CD4-positive, alpha-beta T cell (primary cell): Measurements from ENCODE around the gene FAM221B. TPM values are rescaled to one million over a fixed set of nuclear protein-coding genes. Genes with fewer than 3 reads are reported as not detected.

ENCODE experiments used
- ATAC-seq: fragments of 200-7000 bp; cut with Tn5 transposase; one replicate; pipeline ENCODE4 v1.10.0; 2022; ENCODE audit warnings: mild to moderate bottlenecking; ENCODE audit not compliant: poor library complexity
- CTCF ChIA-PET: fragments of 350-600 bp; sonication (Branson Sonifier 250); formaldehyde crosslinking; loops from one replicate; lab custom pipeline; 2021; ENCODE audit warnings: antibody characterized with exemption, inconsistent platforms; lab: Charles Lee
- POLR2A ChIA-PET: fragments of 350-600 bp; sonication (Branson Sonifier 250); formaldehyde crosslinking; loops from one replicate; lab custom pipeline; 2021; ENCODE audit warnings: antibody characterized with exemption, inconsistent platforms; lab: Charles Lee
- DNase-seq, 14 experiments: peaks; one replicate each; pipeline ENCODE4 v3.0.0-alpha.2; 2013 to 2020; ENCODE audit warnings: mixed read lengths in 2 of 14
- H3K27ac ChIP-seq, 2 donors: one replicate each; pipeline versions ENCODE4 v1.5.1 to v1.7.0; 2013; ENCODE audit warnings: low read length in 2 of 2, low read depth in 1 of 2, mild to moderate bottlenecking in 1 of 2
- H3K27me3 ChIP-seq, 2 experiments: 1 replicate in 1 of 2; 2 replicates in 1 of 2; pipeline versions ENCODE4 v1.6.1 to v1.7.0; 2013; ENCODE audit warnings: low read length in 2 of 2, control low read depth in 1 of 2, mild to moderate bottlenecking in 1 of 2, moderate library complexity in 1 of 2; ENCODE audit not compliant: insufficient read depth in 2 of 2, control insufficient read depth in 1 of 2
- H3K36me3 ChIP-seq: one replicate; pipeline ENCODE4 v1.6.1; 2013; ENCODE audit warnings: low read length, control low read depth; ENCODE audit not compliant: insufficient read depth
- H3K4me1 ChIP-seq: one replicate; pipeline ENCODE4 v1.6.1; 2013; ENCODE audit warnings: low read length, control low read depth; ENCODE audit not compliant: insufficient read depth
- H3K4me3 ChIP-seq: one replicate; pipeline ENCODE4 v1.5.1; 2013; ENCODE audit warnings: mild to moderate bottlenecking, low read length, moderate library complexity
- H3K9me3 ChIP-seq, 2 experiments: 1 replicate in 1 of 2; 2 replicates in 1 of 2; pipeline versions ENCODE4 v1.6.1 to v1.7.0; 2013; ENCODE audit warnings: low read length in 2 of 2, mild to moderate bottlenecking in 2 of 2, control low read depth in 1 of 2, moderate library complexity in 1 of 2; ENCODE audit not compliant: control insufficient read depth in 1 of 2, insufficient read depth in 1 of 2
- H3K27ac Mint-ChIP-seq: one replicate; pipeline ENCODE4 v1.8.0; 2020; ENCODE audit warnings: mixed read lengths
- H3K27me3 Mint-ChIP-seq: one replicate; pipeline ENCODE4 v1.8.0; 2021; ENCODE audit warnings: mixed read lengths
- H3K36me3 Mint-ChIP-seq: one replicate; pipeline ENCODE4 v1.8.0; 2021; ENCODE audit warnings: low read depth, mixed read lengths
- H3K4me1 Mint-ChIP-seq: one replicate; pipeline ENCODE4 v1.8.0; 2021; ENCODE audit warnings: low read depth, mixed read lengths
- H3K4me3 Mint-ChIP-seq: one replicate; pipeline ENCODE4 v1.8.0; 2020; ENCODE audit warnings: mild to moderate bottlenecking, mixed read lengths
- H3K9me3 Mint-ChIP-seq: one replicate; pipeline ENCODE4 v1.8.0; 2020; ENCODE audit warnings: mixed read lengths
- intact Hi-C, 2 experiments: fragments of 100-400 bp; cut with DNase I in 1 of 2; cut with micrococcal nuclease in 1 of 2; formaldehyde crosslinking; loops; one replicate each; pipeline versions ENCODE4 v1.15.1 to v1.9.0; 2023 to 2025; cut with DNase I, micrococcal nuclease
- polyA plus RNA-seq, 2 donors: library from polyadenylated mRNA; unstranded; fragments of 120-200 nt; gene quantifications; one replicate each; pipeline ENCODE4 v1.2.1, GENCODE V29; 2013
- total RNA-seq, 174 experiments: library from RNA in 2 of 174; stranded (reverse) in 2 of 174; gene quantifications; one replicate each; pipeline ENCODE4 v1.2.3 and lab custom pipeline; 2021 to 2026
- TF ChIP-seq, protein P1 (sequence below): fragments of 200-600 bp; IDR thresholded peaks from one replicate; pipeline ENCODE4 v1.8.0; 2022; ENCODE audit warnings: antibody characterized with exemption, mild to moderate bottlenecking

FAM221B gene
- total RNA-seq (not detected), total RNA-seq (lab: John Stamatoyannopoulos, UW) (0 to 0.58 (median 0) reads per million in 172 experiments)
- 0.06 TPM for polyA plus RNA-seq (2013, experiment 1 of 2)
- 0.03 TPM for polyA plus RNA-seq (2013, experiment 2 of 2)

DNA sequence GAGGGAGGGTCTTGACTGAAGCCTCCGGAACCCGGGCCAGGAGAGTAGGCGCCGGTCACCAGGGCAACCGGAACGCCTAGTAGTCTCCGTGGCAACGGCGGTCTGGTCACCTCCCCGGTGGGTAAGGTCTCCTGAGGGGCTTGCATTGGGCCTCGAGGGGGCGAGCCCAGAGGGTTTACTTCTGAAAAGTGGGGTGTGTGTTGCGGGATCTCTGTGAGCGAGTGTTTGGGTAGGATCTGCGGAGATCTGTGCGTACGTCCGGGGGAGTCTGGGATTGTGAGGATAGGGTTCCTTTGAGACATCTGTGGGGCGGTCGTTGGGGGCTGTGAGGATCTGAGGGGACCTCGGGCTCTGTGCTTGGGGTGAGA lies at the start of gene FAM221B:
Gene FAM221B (minus strand): TSS at position 17 of the 368 bp plus-strand sequence. CDS start 2,571 bp downstream, outside the sequence.
- intact Hi-C loops: loop anchor here (1.0 to 5.0 kb wide), 6 partner anchors 13 to 221 kb away; partner anchors contain the start of genes CCDC107 (in 1 of the 2), HINT2 (in 1 of the 2), RMRP (in 1 of the 2) and SPAG8 (in 1 of the 2)
- Histone ChIP-seq H3K4me3 (peak within 1 kb of the TSS; percentile 92), H3K27ac (peak within 1 kb of the TSS; percentile 44 to 47), H3K27me3 (no peaks in the 10 kb centered on the region), H3K9me3 (no peaks in the 10 kb centered on the region), H3K4me1 (peaks cover 32% of the 10 kb centered on the region), H3K36me3 (no peaks in the 10 kb centered on the region)
- POLR2A ChIA-PET: interaction anchor here (1.0 to 1.8 kb wide), 4 partner anchors 11 to 17 kb away, joined by 3 to 14 read pairs (median 6); partner anchors contain the start of genes HINT2 and SPAG8
- Mint-ChIP-seq H3K27me3 (no peaks in the 10 kb centered on the region), H3K27ac (peak within 1 kb of the TSS; percentile 83), H3K4me3 (peak within 1 kb of the TSS; percentile 97), H3K4me1 (peaks cover 39% of the 10 kb centered on the region), H3K36me3 (no peaks in the 10 kb centered on the region), H3K9me3 (no peaks in the 10 kb centered on the region)
- CTCF ChIA-PET: interaction anchor here (1.0 to 1.8 kb wide), 3 partner anchors 38 to 182 kb away, joined by 3 to 7 read pairs (median 5); no protein-coding TSS in a partner anchor
- TF ChIP-seq, protein P1, sequence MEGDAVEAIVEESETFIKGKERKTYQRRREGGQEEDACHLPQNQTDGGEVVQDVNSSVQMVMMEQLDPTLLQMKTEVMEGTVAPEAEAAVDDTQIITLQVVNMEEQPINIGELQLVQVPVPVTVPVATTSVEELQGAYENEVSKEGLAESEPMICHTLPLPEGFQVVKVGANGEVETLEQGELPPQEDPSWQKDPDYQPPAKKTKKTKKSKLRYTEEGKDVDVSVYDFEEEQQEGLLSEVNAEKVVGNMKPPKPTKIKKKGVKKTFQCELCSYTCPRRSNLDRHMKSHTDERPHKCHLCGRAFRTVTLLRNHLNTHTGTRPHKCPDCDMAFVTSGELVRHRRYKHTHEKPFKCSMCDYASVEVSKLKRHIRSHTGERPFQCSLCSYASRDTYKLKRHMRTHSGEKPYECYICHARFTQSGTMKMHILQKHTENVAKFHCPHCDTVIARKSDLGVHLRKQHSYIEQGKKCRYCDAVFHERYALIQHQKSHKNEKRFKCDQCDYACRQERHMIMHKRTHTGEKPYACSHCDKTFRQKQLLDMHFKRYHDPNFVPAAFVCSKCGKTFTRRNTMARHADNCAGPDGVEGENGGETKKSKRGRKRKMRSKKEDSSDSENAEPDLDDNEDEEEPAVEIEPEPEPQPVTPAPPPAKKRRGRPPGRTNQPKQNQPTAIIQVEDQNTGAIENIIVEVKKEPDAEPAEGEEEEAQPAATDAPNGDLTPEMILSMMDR: no peak
- DNase-seq (peak in 7 of 14 experiments; percentile 11 to 42 (median 15)), ATAC-seq (no peak)

- DNase-seq: no peak
- Mint-ChIP-seq H3K4me1 (no peaks in the 10 kb centered on the region), H3K9me3 (peaks cover 3% of the 10 kb centered on the region), H3K27ac (no peak overlapping the region), H3K4me3 (no peak overlapping the region), H3K27me3 (peaks cover 12% of the 10 kb centered on the region), H3K36me3 (no peaks in the 10 kb centered on the region)
- no peaks in the 10 kb centered on the region for H3K4me1 ChIP-seq
- no peak overlapping the region for H3K27ac ChIP-seq
- TF ChIP-seq, protein P1: no peak
- H3K27me3 ChIP-seq: peaks cover 0 to 2% of the 10 kb centered on the region in 2 experiments
- CTCF ChIA-PET: no interaction called here
- no peaks in the 10 kb centered on the region for H3K36me3 ChIP-seq
- H3K4me3 ChIP-seq: no peak overlapping the region
- POLR2A ChIA-PET: no interaction called here
- H3K9me3 ChIP-seq: peaks cover 0 to 4% of the 10 kb centered on the region in 2 experiments
- intact Hi-C loops: no loop called here
- no peak for ATAC-seq
Measured at GRCh38 chr9:35872505-35872904, 44.0 kb upstream of the FAM221B start.

DNA sequence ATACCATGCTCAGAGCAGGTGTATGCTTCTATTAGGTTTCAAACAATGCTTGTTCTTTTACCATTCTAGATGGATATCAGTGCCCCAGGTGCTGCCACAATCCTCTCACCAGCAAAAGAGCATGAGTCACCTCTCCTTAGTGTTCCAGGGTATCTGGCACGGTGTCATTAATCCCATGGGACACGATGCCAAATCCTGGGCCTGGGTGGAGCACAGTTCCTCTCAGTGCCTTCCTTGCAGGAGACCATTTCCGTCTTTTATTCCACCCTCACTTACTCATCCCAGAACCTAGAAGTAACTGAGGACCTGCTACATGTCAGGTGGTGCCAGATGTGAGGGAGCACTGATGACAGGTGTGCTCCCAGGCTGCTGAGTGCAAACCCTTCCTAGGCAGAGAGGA lies 43.0 kb upstream of the FAM221B start:
- Mint-ChIP-seq H3K9me3 (no peaks in the 10 kb centered on the region), H3K27ac (no peak overlapping the region), H3K27me3 (peaks cover 8% of the 10 kb centered on the region), H3K4me1 (no peaks in the 10 kb centered on the region), H3K36me3 (no peaks in the 10 kb centered on the region), H3K4me3 (no peak overlapping the region)
- ATAC-seq (no peak), DNase-seq (no peak)
- Histone ChIP-seq H3K27ac (no peak overlapping the region), H3K36me3 (no peaks in the 10 kb centered on the region), H3K4me3 (no peak overlapping the region), H3K9me3 (no peaks in the 10 kb centered on the region), H3K4me1 (no peaks in the 10 kb centered on the region), H3K27me3 (peaks cover 0 to 3% of the 10 kb centered on the region in 2 experiments)
- ChIA-PET POLR2A (no interaction called here), CTCF (no interaction called here)
- intact Hi-C loops: no loop called here
- TF ChIP-seq, protein P1: no peak
